Suppressor macrophage (primary cell): ENCODE data around the gene ATAD2B.

Source experiments
- DNase-seq, 4 experiments: peaks; one replicate each; pipeline ENCODE4 v3.0.0-alpha.2; 2020 to 2022

The ATAD2B gene

DNA sequence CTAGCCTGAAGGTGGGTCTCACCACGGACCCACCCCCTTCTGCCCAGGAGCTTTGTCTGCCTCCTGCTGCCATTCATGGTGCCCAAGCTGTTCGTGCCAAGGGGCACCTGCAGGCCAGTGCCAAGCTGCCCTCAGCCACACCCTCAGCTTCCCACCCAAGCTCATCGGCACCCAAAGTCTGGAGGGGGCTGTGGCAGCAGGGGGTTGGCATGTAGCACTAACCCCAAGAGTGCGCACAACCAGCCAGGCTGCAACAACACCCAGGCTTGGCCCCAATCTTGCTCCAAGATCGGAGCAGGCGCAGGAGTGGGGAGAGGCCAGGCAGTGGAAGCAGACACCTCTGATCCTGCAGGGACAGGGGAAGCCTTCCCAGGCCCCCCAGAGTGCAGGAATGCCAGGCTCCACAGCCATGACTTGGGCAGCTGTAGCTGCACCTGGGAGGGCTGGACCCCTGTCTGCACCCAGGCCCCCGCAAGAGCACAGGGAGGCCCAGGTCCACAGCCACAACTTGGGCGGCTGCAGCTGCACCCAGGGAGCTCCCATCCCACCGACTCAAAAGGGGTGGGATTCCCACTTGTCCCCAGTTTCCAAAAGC lies 89.9 kb downstream of the ATAD2B start:
- no peak for DNase-seq

DNA sequence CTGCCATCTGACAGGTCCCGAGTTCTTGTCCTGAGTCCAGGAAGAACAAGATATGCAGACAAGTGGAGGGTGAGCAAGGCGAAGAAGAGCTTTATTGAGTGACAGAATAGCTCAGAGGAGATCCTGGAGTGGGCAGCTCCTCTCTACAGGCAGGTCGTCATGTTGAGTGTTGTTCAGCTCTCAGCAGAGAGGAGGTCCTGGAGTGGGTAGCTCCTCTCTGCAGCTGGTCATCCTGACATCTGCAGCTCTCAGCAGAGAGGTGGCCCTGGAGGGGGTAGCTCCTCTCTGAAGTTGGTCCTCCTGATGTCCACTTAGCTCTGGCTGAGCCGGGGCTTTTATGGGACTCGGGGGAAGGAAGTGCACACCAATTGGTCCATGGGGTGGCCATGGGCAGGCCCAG lies 90.4 kb downstream of the ATAD2B start:
- no peak for DNase-seq

DNA sequence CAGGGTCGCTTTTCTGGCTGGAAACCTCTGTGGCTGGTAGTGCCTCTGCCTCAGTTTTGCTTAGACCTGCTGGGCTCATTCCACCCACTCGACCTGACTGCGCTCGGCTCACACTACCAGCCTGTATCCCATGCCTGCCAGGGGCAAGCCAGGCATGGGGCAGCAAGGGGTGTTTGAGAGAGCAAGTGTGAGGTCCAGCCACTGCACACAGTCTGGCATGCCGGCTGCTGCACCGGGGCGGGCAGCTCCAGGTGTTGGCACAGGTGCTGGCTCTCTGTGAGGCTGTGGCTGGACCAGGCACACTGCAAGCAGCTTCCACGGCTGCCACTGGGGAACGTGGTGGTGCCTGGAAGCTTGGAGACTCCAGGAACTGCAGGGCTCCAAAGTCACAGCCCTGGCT lies 90.9 kb downstream of the ATAD2B start:
- DNase-seq: no peak

- DNase-seq: no peak
These were observed 91.5 kb downstream of the ATAD2B start for GRCh38 chr2:23835423-23835822.

GRCh38 chr2:23828986-23829385 lies 97.9 kb downstream of the ATAD2B start:
- no peak for DNase-seq

GRCh38 chr2:23828256-23828980 lies 98.5 kb downstream of the ATAD2B start:
- DNase-seq: no peak

- no peak for DNase-seq
These were observed 99.6 kb downstream of the ATAD2B start for GRCh38 chr2:23827287-23827686.

DNA sequence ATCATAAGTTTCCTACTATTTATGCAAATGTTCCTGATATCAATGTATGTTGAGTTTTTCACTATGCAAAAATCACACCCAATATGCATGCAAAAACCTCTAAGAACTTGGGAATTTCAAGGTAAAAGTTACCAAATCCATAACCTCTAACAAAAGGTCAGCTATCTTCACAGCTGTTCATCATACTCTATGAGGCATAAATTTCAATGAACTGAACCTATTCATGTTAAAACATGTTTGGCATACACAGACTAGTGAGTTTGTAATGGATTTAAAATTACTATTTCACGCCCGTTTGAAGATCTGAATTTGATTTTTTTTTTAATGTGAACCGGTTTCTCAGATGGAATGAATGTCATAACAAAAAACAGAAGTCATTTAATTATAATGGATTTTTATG lies 100.2 kb downstream of the ATAD2B start:
- no peak for DNase-seq

GRCh38 chr2:23826040-23826439 lies 100.9 kb downstream of the ATAD2B start:
- peak in 3 of 4 experiments; percentile 5 to 69 (median 61) for DNase-seq

- DNase-seq: peak; percentile 44 to 74 (median 61)
These were observed 102.1 kb downstream of the ATAD2B start for GRCh38 chr2:23824777-23825212.

GRCh38 chr2:23823863-23824262 lies 103.1 kb downstream of the ATAD2B start:
- no peak for DNase-seq

- no peak for DNase-seq
These were observed 112.0 kb downstream of the ATAD2B start for GRCh38 chr2:23814963-23815362.

DNA sequence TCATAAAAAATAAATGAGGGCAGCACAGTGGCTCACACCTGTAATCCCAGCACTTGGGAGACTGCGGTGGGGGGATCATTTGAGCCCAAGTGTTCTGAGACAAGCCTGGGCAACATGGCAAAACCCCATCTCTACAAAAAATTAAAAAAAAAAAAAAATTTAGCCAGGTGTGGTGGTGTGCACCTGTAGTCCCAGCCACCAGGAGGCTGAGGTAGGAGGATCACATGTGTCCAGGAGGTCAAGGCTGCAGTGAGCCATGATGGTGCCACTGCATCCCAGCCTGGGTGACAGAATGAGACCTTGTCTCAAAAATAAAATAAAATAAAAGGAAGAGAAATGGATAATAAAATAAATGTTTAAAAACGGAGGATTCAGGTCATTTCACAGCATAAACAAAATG lies 113.5 kb downstream of the ATAD2B start:
- no peak for DNase-seq

DNA sequence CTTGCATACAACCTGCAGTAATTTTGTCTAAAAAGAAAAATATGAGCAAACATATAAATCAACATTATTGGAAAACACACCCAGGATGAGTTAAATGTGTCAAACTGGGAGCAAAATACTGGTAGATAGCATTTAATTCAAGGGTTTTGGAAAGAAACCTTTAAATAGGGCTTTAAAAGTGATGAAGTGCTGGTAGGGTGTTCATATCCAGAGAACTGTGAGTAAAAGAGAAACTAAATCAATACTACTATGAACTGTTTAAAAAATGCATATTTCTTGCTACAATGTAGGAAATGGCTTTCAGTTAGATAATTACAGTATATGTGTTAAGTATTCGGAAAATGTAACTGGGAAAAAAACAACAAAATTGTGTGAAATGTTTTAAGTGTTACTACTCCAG lies 117.8 kb downstream of the ATAD2B start:
- no peak for DNase-seq

DNA sequence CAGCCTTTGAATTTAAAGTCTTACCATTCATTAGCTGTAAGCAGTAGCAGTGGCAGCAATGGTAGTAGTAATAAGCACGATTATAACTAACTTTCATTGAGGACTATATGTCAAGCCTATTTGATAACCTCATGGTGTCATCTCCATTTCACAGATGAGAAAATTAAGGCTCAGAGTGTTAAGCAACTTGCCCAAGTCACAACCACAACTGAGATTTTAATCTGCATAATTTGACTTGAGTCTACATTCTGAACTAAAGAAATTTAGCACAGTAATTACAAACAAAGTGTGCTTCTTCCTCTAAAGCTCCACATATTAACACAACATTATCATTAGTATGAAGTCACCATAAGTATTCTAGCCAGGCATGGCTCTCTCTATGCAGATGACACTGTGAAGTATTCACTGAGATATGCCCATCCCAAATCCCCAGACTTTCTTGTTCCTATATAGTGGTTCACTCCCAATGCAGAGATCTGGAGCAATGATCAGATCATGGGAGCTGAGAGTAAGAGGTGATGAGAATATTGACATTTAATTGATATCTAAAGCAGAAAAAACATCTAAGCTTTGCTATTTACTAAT lies 120.2 kb downstream of the ATAD2B start:
- DNase-seq: no peak

- no peak for DNase-seq
These were observed 120.7 kb downstream of the ATAD2B start for GRCh38 chr2:23806201-23806600.

DNA sequence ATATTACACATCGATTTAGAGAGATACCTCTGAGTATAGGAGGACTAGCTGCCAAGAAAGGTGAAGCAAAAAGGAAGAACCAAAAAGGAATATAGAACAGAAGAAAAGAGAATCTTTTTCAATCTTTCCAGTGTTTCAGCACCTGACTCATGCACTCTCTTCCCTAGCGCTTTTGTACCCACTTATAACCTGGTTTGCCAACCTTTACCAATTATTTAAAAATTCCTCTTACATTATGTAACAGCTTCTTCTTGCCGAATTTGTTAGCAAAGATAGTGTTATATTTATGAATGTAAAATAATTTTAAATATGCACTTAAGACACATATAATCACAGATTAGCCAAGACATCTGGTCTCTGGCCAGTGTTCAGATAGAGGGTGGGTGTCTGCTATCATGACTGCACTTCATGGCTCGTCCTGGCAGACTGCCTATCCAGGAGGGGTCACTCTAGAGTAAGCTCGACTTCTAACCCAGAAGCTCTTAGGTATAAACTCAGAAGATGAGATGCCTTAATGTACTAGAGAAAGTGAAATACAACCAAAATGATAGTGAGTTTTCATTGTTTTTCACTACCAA lies 122.9 kb downstream of the ATAD2B start:
- DNase-seq: peak in 3 of 4 experiments; percentile 4 to 11 (median 6)

DNA sequence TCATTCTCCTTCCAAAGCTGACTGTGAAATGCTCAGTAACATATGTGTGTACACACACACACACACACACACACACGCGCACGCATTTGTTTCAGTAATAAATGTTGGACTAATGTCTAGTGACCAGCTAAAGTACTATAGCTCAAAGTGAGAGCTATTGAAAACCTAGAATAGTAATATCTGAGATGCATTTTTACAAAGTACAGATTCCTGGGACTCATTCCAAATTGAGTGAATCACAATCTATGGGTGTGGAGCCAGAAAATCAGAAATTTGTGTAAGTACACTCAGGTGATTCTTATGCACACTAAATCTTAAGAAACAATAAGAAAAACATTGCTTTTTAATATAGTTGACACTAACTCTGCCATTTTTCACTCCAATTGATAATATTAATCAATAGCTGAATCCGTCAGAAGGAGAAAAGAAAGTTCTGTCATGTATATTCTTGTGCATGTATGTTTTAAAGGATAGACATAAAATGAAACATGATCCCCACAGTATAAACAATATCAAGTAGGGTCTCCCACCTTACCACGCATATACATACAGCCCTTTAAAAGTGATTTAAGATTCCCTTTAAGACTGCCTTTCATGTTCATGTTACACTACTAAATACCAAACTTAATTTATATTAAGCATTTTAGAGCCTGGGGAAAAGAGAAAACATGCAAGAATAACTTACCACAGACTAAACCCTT lies 123.5 kb downstream of the ATAD2B start:
- no peak for DNase-seq

DNA sequence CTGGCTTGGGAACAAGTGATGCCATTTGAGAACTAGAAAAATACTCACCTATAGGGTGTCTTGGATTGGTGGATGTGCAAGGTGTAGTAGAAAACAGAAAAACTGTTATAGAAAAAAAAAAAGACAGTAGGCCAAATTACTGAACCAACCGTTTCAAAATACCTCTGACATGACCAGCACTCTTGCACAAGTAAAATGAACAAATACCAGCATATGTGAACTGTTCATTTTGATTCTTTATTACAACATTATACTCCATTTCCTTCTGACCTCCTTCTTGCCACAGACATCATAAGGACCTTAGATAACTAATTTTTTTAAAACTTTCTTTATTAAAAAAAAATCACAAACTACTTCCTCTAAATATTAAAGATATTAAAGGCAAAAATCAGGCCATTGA lies 125.5 kb downstream of the ATAD2B start:
- peak; percentile 33 to 74 (median 51) for DNase-seq

DNA sequence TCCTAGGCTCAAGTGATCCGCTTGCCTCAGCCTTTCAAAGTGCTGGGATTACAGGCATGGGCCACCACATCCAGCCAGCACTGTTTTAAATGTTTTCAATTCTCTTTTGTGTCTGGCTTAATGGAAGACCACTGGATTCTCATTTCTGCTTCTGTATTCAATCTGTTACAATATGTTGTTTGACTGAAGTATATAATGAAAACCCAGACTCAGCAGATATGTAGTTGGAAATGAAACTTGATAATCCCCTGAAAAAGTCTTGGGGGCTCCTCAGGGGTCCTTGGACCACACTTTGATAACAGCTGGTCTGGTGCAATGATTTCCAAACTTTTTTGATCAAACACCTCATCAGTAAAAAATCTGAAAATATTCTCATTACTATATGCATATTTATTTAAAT lies 132.7 kb downstream of the ATAD2B start:
- no peak for DNase-seq

DNA sequence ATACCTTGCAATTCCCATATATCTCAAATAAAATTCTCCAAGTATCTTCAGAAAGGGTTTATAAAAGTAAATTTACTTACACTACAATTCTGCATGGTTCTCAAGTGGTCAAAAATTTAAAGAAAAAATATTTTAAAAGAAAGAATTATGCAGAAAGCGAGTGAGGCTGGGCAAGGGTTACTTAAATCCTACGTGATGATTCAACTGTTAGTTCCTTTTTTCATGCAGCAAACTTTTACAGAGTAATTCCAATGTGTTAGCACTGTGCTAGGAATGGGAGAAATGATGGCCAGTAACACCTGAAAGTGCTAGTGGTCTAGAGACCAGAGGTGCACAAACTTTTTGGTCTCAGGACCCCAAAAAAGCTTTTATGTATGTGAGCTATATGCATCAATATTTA lies 133.4 kb downstream of the ATAD2B start:
- DNase-seq: peak; percentile 13 to 57 (median 32)

- no peak for DNase-seq
These were observed 135.9 kb downstream of the ATAD2B start for GRCh38 chr2:23791030-23791429.

DNA sequence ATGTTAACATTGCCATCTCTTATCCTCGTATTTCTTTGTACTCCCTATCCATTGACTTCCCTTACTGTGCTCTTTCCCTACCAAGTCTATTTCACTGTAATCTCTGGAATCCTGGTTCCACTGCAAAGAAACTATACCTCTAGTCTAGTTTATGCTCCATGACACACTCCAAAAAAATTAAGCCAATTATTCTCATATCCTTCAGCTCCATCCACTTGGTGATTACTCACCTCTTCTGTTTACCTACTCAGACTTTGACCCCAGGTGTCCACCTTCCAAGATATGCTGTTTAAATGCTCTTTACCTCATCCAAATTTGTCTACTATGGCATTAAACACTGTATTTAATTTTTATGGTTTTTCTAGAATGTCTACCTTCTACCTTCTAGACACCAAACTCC lies 137.9 kb downstream of the ATAD2B start:
- no peak for DNase-seq
